NK-92 (cell line): Measurements from ENCODE around the gene AMDHD2.

Source experiments
- DNase-seq: peaks from one replicate; lab custom pipeline; 2025; ENCODE audit not compliant: unreplicated experiment; lab: John Stamatoyannopoulos, UW

Gene AMDHD2

DNA sequence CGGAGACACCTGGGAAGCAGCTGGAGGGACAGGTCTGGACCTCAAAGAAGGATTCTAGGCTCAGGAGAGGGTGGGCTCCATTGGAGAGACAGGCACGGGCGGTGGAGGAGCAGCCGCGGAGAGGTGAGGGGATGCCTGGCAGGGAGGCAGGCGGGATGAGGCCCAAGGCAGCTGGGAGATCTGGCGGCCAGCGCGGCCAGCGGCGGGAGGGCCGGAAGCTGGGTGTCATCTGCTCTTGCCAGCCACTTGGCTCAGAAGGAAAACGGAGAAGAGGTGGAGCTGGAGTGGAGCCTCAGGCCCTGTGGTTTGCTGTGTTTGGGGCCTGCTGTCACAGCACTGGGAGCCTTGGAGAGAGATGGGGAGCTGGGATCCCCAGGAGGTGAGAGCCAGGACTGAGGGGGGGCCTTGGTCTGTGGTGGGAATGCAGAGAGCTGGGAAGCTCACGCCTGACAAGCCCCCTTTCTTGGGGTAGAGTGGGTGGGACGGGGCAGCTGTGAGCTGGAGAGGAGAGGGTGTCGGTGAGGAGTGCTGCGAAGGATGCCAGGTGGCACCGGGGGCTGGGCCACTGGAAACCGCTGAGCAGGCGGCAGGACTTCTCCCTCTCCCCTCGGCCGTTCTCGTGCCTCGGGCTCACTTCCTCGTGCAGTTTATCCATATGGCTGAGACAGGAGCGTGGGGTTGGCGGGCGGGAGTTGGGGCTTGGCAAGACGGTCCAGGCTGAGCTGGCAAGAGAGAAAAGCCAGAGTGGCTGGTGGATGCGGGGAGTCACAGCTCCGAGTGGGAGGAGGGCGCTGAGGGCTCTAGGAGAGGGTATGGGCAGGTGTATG, 37.2 kb upstream of the AMDHD2 start:
- DNase-seq = no peak

DNA sequence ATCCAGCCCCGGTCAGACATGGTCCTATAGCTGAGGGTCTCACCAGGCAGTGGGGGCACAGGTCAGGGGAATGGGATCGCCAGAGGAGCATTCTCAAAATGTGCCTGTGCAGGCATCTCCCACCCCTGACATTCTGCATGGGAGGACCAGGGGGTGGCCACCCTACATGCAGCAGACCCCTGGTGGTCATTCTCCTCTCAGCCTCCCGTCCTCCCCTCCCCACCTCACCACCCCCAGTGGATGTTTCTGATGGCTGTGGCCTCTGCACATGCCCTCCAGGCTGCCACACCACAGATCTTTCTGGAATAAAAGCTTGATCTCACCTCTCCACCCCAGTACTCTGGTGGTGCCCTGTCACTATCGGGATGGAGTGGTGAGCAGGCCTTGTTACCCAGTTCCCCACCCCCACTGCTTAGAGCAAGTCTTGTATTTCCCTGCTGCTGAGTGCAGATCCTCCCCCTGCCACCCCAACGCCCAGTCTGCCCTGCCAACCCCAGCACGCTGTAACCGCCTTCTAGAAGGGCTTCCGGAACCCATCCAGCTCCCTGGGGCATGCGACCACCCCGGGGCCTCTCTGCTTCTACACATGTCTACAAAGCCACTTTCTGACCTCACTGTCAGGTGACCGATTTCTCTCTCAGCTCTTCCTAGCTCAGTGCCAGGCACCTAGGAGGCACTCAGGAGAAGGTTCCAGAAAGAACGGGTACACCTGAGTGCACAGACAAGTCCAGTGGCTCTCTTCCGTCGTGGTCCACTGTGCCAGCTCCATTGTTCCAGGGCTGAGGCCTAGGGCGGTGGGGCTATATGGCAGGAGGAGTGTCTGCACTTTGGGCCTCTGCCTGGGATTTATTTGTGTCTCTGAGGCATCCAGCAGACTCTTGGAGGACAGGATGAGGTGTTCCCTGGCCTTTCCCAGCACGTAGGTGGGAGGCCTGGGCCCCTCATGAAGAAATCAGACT, 36.0 kb upstream of the AMDHD2 start:
- no peak for DNase-seq

DNA sequence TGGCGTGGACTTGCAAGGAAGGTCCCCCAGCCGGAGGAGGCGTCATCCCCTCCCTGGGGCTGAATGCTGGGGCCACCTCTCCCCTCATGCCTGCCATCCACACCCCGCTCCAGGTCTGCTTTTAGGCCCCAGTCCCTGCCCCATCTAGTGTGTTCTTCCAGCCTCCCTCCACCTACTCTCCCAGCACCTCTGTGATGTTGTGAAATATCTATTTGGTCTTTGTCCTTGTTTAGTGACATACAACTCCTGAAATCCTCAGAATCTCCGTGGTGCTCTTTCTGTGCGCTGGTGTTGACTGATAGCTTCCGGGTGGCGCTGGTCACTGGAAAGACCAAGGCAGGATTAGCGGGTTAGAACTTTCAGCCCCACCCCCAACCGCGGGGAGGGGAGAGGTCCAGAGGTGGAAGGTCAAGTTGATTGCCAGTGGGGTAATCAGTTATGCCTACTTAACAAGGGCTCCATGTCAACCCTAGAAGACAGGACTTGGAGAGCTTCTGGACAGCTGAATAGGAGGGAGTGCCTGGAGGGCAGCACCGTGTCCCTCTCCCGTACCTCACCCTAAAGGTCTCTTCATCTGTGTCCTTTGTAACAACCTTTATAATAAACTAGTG, 35.2 kb upstream of the AMDHD2 start:
- no peak for DNase-seq

DNA sequence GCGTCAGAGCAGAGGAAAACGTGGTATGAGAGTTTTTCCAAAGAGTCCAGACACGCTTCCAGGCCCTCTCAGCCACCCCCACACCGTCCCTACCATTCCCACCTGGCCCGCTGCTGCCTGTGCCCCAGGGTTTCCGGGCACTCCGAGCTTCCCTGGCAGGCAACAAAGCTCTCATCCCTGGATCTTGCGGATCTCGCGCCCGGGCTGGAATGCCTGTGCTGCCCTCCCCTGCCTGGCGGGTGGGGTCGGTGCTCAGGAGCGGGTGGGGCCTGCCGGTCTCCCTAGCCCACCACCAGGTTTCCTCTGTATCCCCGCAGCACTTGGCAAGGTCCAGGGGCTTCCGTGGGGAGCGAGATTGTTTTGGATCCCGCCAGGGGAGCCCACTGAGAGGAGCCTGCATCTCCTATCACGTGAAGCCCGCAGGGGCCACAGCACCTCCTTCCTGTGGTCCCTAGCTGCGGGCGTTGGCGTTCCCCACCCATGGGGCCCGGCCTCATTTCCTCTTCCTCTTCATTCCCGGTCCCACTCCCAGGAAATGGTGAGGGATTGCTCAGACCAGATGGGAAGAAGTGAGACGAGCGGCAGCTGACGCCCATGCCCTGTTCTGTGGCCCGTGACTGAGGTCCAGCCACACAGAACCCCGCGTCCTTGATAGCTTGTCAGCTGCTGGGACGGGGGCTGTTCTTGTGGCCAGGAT, 34.2 kb upstream of the AMDHD2 start:
- no peak for DNase-seq

DNA sequence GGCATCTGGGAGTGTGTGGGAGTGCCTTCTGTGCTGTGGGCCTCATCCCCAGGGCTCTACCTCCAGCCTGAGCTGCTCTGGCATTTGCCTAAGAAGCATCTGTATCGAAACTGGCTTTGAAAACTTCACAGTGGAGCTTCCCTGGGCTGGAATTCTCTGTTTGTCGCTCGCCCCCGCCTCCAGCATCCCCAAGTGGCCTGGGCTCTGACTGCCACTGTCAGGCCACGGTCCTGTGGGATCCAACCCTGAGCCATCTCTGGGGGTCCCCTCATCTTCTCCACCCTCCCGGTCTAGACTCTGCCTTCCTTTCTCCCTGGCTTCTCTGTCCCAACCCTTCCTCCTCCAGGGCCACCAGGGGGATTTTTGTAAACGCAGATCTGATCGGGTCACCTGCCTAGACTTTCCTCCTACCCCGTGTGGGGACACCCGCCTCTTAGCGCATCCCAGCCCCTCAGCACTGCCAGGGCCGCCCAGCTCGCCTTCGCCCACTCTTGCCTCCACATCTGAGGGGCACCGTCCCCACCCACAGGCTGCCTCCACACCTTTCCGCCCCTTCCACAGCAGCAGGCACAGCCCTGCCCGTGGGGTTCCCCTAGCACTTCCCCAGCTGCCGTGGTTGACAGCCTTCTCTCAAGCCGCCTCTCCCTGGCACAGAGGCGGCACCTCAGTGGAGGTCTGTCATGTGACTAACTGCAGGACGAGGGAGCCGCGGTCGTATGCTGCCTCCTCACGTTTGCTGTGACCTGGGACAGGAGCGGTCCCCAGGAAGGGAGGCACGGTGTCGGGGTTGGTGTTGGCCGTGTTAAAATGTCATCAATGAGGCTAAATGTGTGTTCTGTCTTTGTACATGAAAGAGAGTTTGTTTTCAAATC, 33.3 kb upstream of the AMDHD2 start:
- DNase-seq = no peak

DNA sequence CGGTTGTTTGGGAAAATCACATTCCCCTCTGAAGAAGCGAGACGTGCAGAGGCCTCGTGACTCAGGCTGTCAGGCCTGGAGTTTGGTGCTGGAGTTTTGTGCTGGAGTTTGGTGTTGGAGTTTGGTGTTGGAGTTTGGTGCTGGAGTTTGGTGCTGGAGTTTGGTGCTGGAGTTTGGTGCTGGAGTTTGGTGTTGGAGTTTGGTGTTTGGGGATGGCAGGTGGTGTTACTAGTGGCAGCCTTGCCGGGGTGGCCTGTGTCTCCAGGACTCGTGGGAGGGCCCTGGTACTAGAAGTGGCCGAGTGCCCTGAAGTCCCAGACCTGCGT, 32.7 kb upstream of the AMDHD2 start:
- no peak for DNase-seq

DNA sequence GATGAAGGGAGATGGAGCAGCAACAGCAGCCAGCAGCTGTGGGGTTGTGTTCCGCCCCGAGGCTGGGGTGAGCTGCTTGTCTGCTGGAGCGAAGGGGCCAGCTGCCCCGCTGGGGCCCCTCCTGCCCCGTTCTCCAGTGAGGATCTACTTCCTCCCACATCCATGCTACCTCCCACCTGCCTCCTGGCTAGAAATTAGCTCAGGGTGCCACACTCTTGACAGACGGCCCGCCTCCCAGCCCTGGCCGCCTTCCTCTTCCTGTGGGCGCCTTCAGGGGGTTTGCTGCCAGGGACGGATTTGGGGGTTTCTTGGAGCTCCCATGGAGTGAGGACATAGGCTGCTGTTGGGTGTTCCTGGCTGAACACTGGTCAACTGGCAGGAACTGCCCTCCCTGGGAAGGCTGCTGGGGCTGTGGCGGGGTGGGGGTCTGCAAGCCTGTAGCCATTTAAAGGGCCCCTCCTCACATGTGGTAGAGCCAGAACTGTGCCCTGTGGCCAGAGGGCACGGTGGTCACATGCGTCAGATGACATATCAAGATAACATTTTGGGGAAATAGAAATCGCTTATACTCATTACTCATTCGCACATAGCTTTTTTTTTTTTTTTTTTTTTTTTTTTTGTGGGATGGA, 32.2 kb upstream of the AMDHD2 start:
- no peak for DNase-seq

DNA sequence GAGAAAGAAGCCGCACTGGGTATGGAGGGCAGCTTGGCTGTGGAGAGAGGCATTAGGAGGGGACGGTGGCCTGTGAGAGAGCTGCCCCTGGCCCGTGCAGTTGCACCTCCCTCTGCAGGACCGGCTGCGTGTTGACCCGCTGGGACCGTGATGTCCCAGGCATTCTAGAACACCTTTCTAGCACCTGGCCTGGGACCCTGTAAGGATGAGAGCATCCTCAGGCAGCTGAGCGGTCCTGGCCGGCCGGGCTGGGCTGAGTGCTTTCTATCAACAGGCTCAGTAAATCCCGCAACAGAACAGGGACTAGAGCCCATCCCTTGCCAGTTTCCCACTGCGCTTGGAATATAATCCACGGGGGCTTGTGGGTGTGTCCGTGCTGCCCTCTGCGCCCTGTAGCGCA, 30.6 kb upstream of the AMDHD2 start:
- DNase-seq = no peak

DNA sequence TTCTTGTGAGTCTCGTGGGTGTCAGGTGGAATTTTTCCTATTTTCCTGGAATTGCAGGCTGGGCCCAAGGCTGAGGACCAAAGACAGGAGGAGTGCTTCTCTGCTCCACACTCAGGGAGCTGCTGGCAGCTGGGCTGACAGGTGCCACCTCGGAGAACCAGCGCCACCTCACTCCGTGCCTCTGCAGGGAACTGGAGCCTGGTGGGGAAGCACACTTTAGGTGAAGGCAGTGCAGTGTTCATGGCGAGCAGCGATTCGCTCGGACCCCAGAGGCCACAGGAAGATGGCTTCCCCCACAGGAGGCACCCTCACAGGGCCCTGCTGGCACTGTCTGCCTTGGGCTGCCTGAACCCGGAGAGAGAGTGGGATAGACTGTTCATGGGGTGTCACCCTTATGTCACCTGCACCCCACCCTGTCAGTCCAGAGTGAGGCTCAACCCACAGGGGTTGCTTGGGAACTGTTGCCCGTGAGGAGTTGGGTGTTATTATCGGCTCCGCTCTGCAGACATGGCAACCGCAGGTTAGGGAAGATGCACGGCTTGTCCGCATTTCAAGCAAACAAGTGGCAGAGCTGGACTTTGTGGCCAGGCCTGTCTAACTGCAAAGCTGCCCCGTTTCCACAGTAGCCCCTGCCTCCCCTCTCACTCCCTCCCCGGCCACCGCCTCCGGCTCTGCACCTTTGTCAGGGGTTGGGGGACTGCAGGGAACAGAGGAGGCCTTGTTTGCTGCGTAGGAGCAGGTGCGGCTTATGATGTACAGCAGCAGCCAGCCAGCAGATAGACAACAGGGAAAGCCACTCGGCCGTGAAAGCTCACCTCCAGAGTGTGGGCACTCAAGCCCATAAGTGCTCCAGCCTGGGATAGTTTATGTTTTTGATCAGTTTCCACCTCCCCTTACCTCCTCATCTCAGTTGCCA, 29.7 kb upstream of the AMDHD2 start:
- DNase-seq = no peak

DNA sequence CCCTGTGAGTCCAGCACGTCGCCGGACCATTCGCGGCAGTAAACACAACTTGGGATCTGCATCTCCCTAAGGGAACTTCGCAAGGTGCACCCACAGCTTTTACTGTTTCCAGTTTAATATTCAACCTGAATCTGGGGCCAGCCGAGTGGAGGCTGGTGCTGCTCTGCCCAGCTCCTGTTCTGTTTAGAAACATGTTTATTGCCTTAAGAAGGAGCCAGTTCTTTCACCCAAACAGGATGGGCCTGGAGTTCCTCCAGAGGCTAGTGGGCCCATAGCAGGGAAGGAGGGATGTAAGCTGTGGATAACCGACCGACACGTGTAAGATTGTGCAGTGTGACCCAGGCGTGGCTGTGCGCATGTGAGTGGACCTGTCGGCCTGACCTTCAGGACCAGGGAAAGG, 27.9 kb upstream of the AMDHD2 start:
- DNase-seq = no peak

DNA sequence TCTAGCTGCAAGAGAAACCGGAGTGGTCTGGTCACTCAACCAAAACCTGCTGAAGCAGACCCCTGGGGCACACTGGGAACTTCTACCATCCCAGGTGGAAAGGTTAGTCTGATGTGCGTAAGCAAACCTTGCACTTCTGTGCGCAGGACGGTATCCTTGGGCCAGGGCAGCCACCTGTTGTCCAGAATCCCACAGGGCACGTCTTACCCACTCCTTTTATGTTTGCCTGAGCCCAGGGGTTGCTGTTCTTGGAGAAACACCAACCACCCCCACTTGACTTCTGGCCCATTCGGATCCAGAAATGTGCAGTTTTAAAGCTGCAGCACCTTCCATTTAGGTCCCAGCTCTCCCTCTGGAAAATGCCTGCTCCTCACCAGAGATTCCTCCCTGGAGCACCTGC, 26.6 kb upstream of the AMDHD2 start:
- DNase-seq = no peak

DNA sequence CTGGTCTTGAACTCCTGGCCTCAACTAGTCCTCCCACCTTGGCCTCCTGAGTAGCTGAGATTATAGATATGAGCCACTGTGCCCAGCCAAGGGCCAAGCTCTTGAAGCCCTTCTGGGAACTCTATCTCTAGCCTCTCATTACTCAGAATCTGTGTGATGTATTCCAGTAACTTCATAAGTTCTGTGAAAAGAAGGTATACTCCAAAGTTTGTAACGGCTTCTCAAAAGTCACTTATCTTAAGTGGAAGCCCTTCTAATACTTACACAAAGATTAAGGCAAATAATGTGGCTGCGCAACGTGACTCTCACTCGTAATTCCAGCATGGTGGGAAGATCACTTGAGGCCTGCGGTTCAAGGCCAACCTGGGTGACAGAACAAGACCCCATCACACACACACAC, 25.6 kb upstream of the AMDHD2 start:
- no peak for DNase-seq

DNA sequence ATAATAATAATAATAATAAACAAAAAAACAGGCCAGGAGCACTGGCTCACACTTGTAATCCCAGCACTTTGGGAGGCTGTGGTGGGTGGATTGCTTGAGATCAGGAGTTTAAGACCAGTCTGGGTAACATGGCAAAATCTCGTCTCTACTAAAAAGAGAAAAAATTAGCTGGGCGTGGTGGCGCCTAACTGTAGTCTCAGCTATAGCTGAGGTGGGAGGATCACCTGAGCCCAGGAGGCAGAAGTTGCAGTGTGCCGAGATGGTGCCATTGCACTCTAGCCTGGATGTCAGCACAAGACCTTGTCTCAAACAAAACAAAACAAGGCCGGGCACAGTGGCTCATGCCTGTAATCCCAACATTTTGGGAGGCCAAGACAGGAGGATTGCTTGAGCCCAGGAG, 25.1 kb upstream of the AMDHD2 start:
- DNase-seq = no peak

DNA sequence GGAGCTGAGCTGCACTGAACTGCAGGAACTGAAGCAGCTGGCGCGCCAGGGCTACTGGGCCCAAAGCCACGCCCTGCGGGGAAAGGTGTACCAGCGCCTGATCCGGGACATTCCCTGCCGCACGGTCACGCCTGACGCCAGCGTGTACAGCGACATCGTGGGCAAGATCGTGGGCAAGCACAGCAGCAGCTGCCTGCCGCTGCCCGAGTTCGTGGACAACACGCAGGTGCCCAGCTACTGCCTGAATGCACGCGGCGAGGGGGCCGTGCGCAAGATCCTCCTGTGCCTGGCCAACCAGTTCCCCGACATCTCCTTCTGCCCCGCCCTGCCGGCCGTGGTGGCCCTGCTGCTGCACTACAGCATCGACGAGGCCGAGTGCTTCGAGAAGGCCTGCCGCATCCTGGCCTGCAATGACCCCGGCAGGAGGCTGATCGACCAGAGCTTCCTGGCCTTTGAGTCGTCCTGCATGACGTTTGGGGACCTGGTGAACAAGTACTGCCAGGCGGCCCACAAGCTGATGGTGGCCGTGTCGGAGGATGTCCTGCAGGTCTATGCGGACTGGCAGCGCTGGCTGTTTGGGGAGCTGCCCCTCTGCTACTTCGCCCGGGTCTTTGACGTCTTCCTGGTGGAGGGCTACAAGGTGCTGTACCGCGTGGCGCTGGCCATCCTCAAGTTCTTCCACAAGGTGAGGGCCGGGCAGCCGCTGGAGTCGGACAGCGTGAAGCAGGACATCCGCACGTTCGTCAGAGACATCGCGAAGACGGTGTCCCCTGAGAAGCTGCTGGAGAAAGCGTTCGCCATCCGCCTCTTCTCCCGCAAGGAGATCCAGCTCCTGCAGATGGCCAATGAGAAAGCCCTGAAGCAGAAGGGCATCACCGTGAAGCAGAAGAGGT, 23.7 kb upstream of the AMDHD2 start:
- no peak for DNase-seq

DNA sequence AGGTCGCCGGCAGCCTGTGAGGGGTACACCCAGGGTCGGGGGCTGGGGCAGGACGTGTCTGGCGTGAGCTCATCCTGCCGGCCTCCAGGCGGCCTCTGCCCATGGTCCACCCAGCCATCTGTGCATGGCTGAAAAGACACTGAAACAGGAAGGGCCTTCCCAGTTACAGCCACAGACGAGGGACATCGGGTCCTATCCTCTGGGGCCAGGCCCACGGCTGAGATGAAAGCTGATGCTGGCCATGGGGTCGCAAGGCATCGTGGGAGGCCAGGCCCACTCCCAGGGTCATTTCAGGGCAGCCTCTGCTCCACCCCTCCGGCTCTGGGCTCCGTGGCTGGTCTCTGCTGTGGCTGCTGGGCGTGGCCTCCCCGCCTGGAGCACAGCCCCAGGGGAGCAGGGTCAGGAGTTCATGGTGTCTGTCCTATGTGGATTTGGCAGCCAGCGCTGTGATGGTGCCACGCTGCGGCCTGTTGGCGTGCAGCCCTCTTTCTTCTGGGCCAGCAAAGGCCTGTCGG, 23.0 kb upstream of the AMDHD2 start:
- DNase-seq = no peak

DNA sequence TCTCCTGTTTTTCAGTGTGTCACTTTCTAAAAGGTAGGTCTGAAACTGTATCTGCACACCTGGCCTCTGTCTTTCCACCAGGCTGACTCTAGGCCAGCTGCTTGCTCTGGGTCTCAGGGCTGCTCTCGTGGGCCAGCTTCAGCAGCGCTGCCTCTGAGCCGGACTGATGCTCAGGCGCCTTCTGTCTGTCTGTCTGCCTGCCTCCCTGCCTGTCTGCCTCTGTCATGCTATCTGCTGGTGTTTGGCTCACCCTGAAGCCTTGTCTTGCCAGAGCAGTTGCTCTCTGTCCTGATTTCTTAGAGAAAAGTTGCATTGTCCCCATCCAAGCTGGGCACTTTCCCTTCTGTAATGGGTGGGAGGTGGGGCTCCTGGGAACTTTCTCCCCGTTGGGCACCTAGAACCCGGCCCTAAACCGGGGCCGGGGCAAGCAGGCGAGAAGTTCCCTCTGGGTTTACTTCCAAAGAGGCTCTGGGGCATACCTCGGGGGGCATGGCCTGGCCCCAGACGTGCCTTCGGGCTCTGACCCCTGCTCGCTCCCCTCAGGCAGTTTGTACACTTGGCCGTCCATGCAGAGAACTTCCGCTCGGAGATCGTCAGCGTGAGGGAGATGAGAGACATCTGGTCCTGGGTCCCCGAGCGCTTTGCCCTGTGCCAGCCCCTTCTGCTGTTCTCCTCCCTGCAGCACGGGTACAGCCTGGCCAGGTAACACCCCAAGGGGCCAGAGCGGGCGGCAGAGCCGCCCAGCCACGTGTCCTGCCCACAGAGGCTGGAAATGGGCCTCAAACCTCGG, 22.3 kb upstream of the AMDHD2 start:
- no peak for DNase-seq
